HEK293 (cell line): ENCODE data around the gene METTL1.

Experiments used
- CTCF ChIA-PET: fragments of 350-600 bp; formaldehyde crosslinking; extraction: SDS; loops from one replicate; lab custom pipeline; 2021; ENCODE audit warnings: antibody characterized with exemption; lab: Yijun Ruan, JAX
- POLR2A ChIA-PET: fragments of 300-600 bp; formaldehyde crosslinking; extraction: SDS; loops from one replicate; lab custom pipeline; 2020; ENCODE audit warnings: antibody characterized with exemption, inconsistent platforms; lab: Yijun Ruan, JAX
- H3K27ac ChIP-seq: fragments of 200-500 bp; sonication (Bioruptor generic); 2 replicates; pipeline ENCODE4 v1.5.1; 2014; ENCODE audit warnings: low read depth, low read length, control low read depth, inconsistent platforms; ENCODE audit errors: extremely low read depth
- H3K36me3 ChIP-seq, 2 experiments: fragments of 200-500 bp in 1 of 2; sonication (Bioruptor generic) in 1 of 2; 1 replicate in 1 of 2; 2 replicates in 1 of 2; pipeline ENCODE4 v1.5.1; 2014 to 2017; ENCODE audit warnings: inconsistent platforms in 2 of 2, low read length in 2 of 2; ENCODE audit not compliant: control insufficient read depth in 2 of 2, insufficient read depth in 1 of 2
- H3K4me1 ChIP-seq: fragments of 200-500 bp; sonication (Bioruptor generic); 2 replicates; pipeline ENCODE4 v1.5.1; 2014; ENCODE audit warnings: mild to moderate bottlenecking, low read length, inconsistent platforms; ENCODE audit not compliant: control insufficient read depth, insufficient read depth
- H3K4me3 ChIP-seq: 2 replicates; pipeline ENCODE4 v1.5.1; 2011; ENCODE audit warnings: low read depth, mild to moderate bottlenecking, control low read depth, low read length, moderate library complexity
- H3K9me3 ChIP-seq: fragments of 200-500 bp; sonication (Bioruptor generic); 2 replicates; pipeline ENCODE4 v1.5.1; 2014; ENCODE audit warnings: low read depth, low read length, inconsistent platforms; ENCODE audit not compliant: control insufficient read depth, insufficient read depth
- GLIS1 ChIP-seq: fragments of 450-650 bp; formaldehyde crosslinking; IDR thresholded peaks from 2 replicates; pipeline ENCODE4 v1.5.1; 2016; ENCODE audit warnings: missing biosample characterization, missing genetic modification characterization
- OSR2 ChIP-seq: fragments of 450-650 bp; formaldehyde crosslinking; IDR thresholded peaks from 2 replicates; pipeline ENCODE4 v1.5.1; 2016; ENCODE audit warnings: missing biosample characterization, missing genetic modification characterization
- OVOL3 ChIP-seq: fragments of 450-650 bp; formaldehyde crosslinking; IDR thresholded peaks from 2 replicates; pipeline ENCODE4 v1.5.1; 2016; ENCODE audit warnings: missing biosample characterization, missing genetic modification characterization
- REPIN1 ChIP-seq: fragments of 450-650 bp; formaldehyde crosslinking; IDR thresholded peaks from 2 replicates; pipeline ENCODE4 v1.5.1; 2017; ENCODE audit warnings: missing biosample characterization, missing genetic modification characterization, low read depth
- SP2 ChIP-seq: fragments of 450-650 bp; formaldehyde crosslinking; IDR thresholded peaks from 2 replicates; pipeline ENCODE4 v1.5.1; 2016; ENCODE audit warnings: missing biosample characterization, missing genetic modification characterization
- TRIM28 ChIP-seq: IDR thresholded peaks from 2 replicates; pipeline ENCODE4 v1.6.1; 2011; ENCODE audit warnings: low read length, control low read depth, borderline replicate concordance
- ZBTB20 ChIP-seq: fragments of 450-650 bp; formaldehyde crosslinking; IDR thresholded peaks from 2 replicates; pipeline ENCODE4 v1.5.1; 2016; ENCODE audit warnings: missing biosample characterization, missing genetic modification characterization
- ZFP69B ChIP-seq: fragments of 450-650 bp; formaldehyde crosslinking; IDR thresholded peaks from 2 replicates; pipeline ENCODE4 v1.5.1; 2016; ENCODE audit warnings: missing biosample characterization, missing genetic modification characterization
- ZNF10 ChIP-seq: fragments of 450-650 bp; formaldehyde crosslinking; IDR thresholded peaks from 2 replicates; pipeline ENCODE4 v1.5.1; 2017; ENCODE audit warnings: missing biosample characterization, missing genetic modification characterization
- ZNF2 ChIP-seq: fragments of 450-650 bp; formaldehyde crosslinking; IDR thresholded peaks from 2 replicates; pipeline ENCODE4 v1.5.1; 2016; ENCODE audit warnings: missing biosample characterization, missing genetic modification characterization
- ZNF341 ChIP-seq: fragments of 450-650 bp; formaldehyde crosslinking; IDR thresholded peaks from 2 replicates; pipeline ENCODE4; 2016; ENCODE audit warnings: low read depth, missing biosample characterization, missing genetic modification characterization
- ZNF530 ChIP-seq: fragments of 450-650 bp; formaldehyde crosslinking; IDR thresholded peaks from 2 replicates; pipeline ENCODE4 v1.5.1; 2016; ENCODE audit warnings: low read depth, missing biosample characterization, missing genetic modification characterization
- ZNF837 ChIP-seq: fragments of 450-650 bp; formaldehyde crosslinking; IDR thresholded peaks from 2 replicates; pipeline ENCODE4 v1.5.1; 2016; ENCODE audit warnings: missing biosample characterization, missing genetic modification characterization
- ZNF843 ChIP-seq: fragments of 450-650 bp; formaldehyde crosslinking; IDR thresholded peaks from 2 replicates; pipeline ENCODE4 v1.5.1; 2016; ENCODE audit warnings: missing biosample characterization, missing genetic modification characterization
- ZSCAN23 ChIP-seq: fragments of 450-650 bp; formaldehyde crosslinking; IDR thresholded peaks from 2 replicates; pipeline ENCODE4 v1.5.1; 2016; ENCODE audit warnings: missing biosample characterization, missing genetic modification characterization
- TF ChIP-seq, protein P1 (sequence below): fragments of 450-650 bp; formaldehyde crosslinking; IDR thresholded peaks from 2 replicates; pipeline ENCODE4 v1.5.1; 2016; ENCODE audit warnings: missing biosample characterization, missing genetic modification characterization
- TF ChIP-seq, protein P2 (sequence below): fragments of 450-650 bp; formaldehyde crosslinking; IDR thresholded peaks from 2 replicates; pipeline ENCODE4 v1.5.1; 2016; ENCODE audit warnings: missing biosample characterization, missing genetic modification characterization
- TF ChIP-seq, protein P3 (sequence below): fragments of 450-650 bp; formaldehyde crosslinking; IDR thresholded peaks from 2 replicates; pipeline ENCODE4 v1.5.1; 2016; ENCODE audit warnings: missing biosample characterization, missing genetic modification characterization
- TF ChIP-seq, protein P4 (sequence below): fragments of 450-650 bp; IDR thresholded peaks from 2 replicates; pipeline ENCODE4 v1.5.1; 2018; ENCODE audit warnings: missing biosample characterization, mild to moderate bottlenecking, missing genetic modification characterization
- TF ChIP-seq, protein P5 (sequence below): fragments of 450-650 bp; formaldehyde crosslinking; IDR thresholded peaks from 2 replicates; pipeline ENCODE4 v1.5.1; 2016; ENCODE audit warnings: missing biosample characterization, missing genetic modification characterization
- TF ChIP-seq, protein P6 (sequence below): fragments of 450-650 bp; formaldehyde crosslinking; conservative IDR thresholded peaks from 2 replicates; pipeline ENCODE4 v1.5.1; 2016; ENCODE audit warnings: low read depth, missing biosample characterization, missing genetic modification characterization
- TF ChIP-seq, protein P7 (sequence below): fragments of 450-650 bp; formaldehyde crosslinking; IDR thresholded peaks from 2 replicates; pipeline ENCODE4 v1.5.1; 2016; ENCODE audit warnings: missing biosample characterization, missing genetic modification characterization

Gene METTL1

DNA sequence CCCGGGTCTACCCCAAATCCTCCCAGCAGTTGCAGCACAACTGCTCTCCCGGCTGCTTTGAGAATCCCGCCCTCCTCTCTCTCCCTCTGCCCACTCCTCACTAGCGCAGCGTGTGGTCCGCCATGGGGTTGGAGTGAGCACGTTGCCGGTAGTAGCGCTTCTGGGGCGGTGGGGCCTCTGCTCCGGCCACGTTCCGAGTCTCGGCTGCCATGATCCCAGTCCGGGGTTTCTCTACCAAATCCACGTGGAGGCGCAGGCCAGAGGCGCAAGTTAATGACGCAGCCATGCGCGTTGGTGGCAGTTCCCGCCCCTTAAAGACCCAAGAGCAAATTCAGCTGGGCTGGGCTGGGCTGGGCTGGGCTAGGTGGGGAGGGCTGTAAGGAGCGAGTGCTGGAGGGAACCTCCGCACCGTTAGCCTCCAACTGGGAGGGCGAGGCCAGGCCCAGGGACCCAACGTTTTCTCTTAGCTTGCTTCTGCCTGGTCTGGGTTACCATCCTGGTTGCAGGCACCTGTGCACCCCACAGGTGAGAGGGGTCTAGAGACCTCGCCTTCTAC, at the start of gene METTL1:
Gene METTL1 (minus strand): TSS at position 233 of the 556 bp plus-strand sequence. CDS start 22 bp downstream, at position 211.
- no peaks in the 10 kb centered on the region for H3K9me3 ChIP-seq
- POLR2A ChIA-PET = interaction anchor here (0.6 to 1.8 kb wide), 18 partner anchors 9 to 242 kb away, joined by 3 to 14 read pairs (median 4); partner anchors contain the start of genes ATP23, CDK4, CTDSP2 and MARCHF9
- peaks cover 14% of the 10 kb centered on the region for H3K4me1 ChIP-seq
- CTCF ChIA-PET = interaction anchor here (0.7 to 1.4 kb wide), 4 partner anchors 11 to 36 kb away, joined by 3 to 6 read pairs (median 6); partner anchors contain the start of gene TSFM
- H3K27ac ChIP-seq = peak within 1 kb of the TSS; percentile 94
- H3K36me3 ChIP-seq = peaks cover 5 to 43% of the 10 kb centered on the region in 2 experiments; a peak in 2 of 3 replicates
- H3K4me3 ChIP-seq = peak within 1 kb of the TSS; percentile 93
- TF ChIP-seq, protein P1, sequence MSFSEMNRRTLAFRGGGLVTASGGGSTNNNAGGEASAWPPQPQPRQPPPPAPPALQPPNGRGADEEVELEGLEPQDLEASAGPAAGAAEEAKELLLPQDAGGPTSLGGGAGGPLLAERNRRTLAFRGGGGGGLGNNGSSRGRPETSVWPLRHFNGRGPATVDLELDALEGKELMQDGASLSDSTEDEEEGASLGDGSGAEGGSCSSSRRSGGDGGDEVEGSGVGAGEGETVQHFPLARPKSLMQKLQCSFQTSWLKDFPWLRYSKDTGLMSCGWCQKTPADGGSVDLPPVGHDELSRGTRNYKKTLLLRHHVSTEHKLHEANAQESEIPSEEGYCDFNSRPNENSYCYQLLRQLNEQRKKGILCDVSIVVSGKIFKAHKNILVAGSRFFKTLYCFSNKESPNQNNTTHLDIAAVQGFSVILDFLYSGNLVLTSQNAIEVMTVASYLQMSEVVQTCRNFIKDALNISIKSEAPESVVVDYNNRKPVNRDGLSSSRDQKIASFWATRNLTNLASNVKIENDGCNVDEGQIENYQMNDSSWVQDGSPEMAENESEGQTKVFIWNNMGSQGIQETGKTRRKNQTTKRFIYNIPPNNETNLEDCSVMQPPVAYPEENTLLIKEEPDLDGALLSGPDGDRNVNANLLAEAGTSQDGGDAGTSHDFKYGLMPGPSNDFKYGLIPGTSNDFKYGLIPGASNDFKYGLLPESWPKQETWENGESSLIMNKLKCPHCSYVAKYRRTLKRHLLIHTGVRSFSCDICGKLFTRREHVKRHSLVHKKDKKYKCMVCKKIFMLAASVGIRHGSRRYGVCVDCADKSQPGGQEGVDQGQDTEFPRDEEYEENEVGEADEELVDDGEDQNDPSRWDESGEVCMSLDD (tag by site-specific recombination) = peak; percentile 98
- peak; percentile 97 for TF ChIP-seq ZNF2
- TF ChIP-seq GLIS1 (tag by site-specific recombination) = peak; percentile 74
- TF ChIP-seq OVOL3 = peak; percentile 83
- TF ChIP-seq ZNF341 = no peak
- TF ChIP-seq, protein P2, sequence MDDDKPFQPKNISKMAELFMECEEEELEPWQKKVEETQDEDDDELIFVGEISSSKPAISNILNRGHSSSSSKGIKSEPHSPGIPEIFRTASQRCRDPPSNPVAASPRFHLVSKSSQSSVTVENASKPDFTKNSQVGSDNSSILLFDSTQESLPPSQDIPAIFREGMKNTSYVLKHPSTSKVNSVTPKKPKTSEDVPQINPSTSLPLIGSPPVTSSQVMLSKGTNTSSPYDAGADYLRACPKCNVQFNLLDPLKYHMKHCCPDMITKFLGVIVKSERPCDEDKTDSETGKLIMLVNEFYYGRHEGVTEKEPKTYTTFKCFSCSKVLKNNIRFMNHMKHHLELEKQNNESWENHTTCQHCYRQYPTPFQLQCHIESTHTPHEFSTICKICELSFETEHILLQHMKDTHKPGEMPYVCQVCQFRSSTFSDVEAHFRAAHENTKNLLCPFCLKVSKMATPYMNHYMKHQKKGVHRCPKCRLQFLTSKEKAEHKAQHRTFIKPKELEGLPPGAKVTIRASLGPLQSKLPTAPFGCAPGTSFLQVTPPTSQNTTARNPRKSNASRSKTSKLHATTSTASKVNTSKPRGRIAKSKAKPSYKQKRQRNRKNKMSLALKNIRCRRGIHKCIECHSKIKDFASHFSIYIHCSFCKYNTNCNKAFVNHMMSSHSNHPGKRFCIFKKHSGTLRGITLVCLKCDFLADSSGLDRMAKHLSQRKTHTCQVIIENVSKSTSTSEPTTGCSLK (tag by site-specific recombination) = no peak
- TF ChIP-seq ZSCAN23 (tag by site-specific recombination) = no peak
- TF ChIP-seq ZNF10 (tag by site-specific recombination) = peak; percentile 95
- TF ChIP-seq, protein P3, sequence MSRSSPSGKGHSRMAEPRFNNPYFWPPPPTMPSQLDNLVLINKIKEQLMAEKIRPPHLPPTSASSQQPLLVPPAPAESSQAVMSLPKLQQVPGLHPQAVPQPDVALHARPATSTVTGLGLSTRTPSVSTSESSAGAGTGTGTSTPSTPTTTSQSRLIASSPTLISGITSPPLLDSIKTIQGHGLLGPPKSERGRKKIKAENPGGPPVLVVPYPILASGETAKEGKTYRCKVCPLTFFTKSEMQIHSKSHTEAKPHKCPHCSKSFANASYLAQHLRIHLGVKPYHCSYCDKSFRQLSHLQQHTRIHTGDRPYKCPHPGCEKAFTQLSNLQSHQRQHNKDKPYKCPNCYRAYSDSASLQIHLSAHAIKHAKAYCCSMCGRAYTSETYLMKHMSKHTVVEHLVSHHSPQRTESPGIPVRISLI (tag by site-specific recombination) = no peak
- peak; percentile 40; the same call in 1 of the 2 replicates for TF ChIP-seq OSR2 (tag by site-specific recombination)
- TF ChIP-seq ZBTB20 (tag by site-specific recombination) = peak; percentile 98
- TF ChIP-seq, protein P4, sequence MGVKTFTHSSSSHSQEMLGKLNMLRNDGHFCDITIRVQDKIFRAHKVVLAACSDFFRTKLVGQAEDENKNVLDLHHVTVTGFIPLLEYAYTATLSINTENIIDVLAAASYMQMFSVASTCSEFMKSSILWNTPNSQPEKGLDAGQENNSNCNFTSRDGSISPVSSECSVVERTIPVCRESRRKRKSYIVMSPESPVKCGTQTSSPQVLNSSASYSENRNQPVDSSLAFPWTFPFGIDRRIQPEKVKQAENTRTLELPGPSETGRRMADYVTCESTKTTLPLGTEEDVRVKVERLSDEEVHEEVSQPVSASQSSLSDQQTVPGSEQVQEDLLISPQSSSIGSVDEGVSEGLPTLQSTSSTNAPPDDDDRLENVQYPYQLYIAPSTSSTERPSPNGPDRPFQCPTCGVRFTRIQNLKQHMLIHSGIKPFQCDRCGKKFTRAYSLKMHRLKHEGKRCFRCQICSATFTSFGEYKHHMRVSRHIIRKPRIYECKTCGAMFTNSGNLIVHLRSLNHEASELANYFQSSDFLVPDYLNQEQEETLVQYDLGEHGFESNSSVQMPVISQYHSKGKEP (tag by site-specific recombination) = peak; percentile 35; the same call in 1 of the 2 replicates
- peak; percentile 51 for TF ChIP-seq ZFP69B (tag by site-specific recombination)
- TF ChIP-seq, protein P5, sequence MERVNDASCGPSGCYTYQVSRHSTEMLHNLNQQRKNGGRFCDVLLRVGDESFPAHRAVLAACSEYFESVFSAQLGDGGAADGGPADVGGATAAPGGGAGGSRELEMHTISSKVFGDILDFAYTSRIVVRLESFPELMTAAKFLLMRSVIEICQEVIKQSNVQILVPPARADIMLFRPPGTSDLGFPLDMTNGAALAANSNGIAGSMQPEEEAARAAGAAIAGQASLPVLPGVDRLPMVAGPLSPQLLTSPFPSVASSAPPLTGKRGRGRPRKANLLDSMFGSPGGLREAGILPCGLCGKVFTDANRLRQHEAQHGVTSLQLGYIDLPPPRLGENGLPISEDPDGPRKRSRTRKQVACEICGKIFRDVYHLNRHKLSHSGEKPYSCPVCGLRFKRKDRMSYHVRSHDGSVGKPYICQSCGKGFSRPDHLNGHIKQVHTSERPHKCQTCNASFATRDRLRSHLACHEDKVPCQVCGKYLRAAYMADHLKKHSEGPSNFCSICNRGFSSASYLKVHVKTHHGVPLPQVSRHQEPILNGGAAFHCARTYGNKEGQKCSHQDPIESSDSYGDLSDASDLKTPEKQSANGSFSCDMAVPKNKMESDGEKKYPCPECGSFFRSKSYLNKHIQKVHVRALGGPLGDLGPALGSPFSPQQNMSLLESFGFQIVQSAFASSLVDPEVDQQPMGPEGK (tag by site-specific recombination) = peak; percentile 85
- TF ChIP-seq, protein P6, sequence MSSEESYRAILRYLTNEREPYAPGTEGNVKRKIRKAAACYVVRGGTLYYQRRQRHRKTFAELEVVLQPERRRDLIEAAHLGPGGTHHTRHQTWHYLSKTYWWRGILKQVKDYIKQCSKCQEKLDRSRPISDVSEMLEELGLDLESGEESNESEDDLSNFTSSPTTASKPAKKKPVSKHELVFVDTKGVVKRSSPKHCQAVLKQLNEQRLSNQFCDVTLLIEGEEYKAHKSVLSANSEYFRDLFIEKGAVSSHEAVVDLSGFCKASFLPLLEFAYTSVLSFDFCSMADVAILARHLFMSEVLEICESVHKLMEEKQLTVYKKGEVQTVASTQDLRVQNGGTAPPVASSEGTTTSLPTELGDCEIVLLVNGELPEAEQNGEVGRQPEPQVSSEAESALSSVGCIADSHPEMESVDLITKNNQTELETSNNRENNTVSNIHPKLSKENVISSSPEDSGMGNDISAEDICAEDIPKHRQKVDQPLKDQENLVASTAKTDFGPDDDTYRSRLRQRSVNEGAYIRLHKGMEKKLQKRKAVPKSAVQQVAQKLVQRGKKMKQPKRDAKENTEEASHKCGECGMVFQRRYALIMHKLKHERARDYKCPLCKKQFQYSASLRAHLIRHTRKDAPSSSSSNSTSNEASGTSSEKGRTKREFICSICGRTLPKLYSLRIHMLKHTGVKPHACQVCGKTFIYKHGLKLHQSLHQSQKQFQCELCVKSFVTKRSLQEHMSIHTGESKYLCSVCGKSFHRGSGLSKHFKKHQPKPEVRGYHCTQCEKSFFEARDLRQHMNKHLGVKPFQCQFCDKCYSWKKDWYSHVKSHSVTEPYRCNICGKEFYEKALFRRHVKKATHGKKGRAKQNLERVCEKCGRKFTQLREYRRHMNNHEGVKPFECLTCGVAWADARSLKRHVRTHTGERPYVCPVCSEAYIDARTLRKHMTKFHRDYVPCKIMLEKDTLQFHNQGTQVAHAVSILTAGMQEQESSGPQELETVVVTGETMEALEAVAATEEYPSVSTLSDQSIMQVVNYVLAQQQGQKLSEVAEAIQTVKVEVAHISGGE (tag by site-specific recombination) = peak; percentile 38; the same call in 1 of the 2 replicates
- no peak for TF ChIP-seq ZNF837 (tag by site-specific recombination)
- TF ChIP-seq, protein P7, sequence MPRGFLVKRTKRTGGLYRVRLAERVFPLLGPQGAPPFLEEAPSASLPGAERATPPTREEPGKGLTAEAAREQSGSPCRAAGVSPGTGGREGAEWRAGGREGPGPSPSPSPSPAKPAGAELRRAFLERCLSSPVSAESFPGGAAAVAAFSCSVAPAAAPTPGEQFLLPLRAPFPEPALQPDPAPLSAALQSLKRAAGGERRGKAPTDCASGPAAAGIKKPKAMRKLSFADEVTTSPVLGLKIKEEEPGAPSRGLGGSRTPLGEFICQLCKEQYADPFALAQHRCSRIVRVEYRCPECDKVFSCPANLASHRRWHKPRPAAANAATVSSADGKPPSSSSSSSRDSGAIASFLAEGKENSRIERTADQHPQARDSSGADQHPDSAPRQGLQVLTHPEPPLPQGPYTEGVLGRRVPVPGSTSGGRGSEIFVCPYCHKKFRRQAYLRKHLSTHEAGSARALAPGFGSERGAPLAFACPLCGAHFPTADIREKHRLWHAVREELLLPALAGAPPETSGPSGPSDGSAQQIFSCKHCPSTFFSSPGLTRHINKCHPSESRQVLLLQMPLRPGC = peak; percentile 81
- TF ChIP-seq ZNF843 = peak; percentile 78; the same call in 1 of the 2 replicates
- peak; percentile 75; the same call in 1 of the 2 replicates for TF ChIP-seq TRIM28
- no peak for TF ChIP-seq ZNF530 (tag by site-specific recombination)
- peak; percentile 85 for TF ChIP-seq SP2 (tag by site-specific recombination)
- no peak; the same call in 1 of the 2 replicates for TF ChIP-seq REPIN1
